Hepatic stellate cell (primary cell): ENCODE results near the gene MTFR1L.

Source experiments
- DNase-seq: peaks from one replicate; pipeline ENCODE4 v3.0.0; 2011; ENCODE audit warnings: low spot score

Gene MTFR1L

DNA sequence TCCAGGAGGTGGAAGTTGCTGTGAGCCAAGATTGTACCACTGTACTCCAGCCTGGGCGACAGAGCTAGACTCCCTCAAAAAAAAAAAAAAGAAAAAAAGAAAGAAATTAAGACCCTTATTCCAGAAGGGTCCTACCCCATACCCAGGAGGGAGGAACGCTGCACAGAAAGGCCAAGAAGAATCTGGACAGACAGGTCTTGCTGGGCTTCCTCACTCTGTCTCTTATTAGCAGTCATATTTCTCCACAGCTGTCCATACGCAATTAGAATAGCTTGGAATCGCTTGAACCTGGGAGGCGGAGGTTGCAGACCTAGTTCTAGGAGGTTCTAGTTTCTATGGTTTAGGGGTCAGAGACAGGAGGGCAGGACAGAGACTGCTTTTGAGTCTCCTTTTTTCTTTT is 58.9 kb downstream of the MTFR1L start:
- DNase-seq, result no peak

DNA sequence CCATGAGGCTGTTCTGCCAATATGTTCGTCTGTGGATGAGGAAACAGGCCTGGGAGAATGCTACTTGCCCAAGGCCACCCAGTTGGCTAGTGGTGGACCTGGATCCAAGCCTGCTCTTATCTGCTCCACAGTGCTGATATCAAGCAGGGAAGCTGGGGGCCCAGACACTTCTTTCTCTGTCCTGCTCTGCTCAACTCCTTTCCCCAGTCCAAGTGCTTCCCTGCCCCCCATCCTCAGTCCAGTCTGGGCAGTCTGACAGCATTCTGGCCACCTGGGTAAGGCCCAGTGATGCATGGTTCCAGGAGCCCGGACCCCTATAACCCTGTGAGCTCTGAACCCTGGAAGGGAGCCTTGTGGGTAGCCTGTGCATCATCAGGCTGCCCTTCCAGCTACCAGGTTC is 59.9 kb downstream of the MTFR1L start:
- DNase-seq, result no peak

DNA sequence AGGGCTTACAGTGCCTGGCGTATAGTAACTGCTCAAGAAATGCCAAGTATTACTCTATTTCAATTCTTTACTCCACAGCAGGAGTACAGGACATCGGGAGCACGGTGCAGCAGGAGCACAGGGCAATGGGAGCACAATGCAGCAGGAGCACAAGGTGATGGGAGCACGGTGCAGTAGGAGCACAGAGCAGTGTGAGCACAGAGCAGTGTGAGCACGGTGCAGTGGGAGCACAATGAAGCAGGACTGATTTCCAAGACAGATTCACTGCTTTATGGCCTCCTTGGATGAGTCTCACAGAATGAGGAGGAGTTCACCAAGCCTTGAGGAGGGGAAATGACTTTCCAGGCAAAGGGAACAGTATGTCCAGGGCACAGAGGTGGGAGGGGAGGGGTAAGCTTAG is 60.8 kb downstream of the MTFR1L start:
- no peak for DNase-seq

DNA sequence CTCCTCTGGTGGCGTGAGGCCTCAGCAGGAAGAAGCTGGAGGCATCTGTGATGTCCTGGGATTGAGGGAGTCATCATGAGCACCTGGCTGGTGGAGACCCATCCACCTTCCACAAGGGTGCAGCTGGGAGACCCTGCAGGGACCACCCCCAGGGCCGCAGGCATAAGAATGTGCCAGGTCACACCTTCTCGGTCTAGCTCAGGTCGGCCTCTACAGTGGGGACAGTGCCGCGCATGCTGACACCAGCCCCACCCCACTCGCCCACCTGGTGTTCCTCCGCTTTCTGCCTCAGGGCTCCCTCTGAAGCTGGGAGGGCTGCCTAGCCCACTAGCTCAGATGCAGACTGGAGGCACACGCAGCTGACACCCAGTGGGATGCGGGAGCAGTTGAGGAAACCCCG is 61.5 kb downstream of the MTFR1L start:
- DNase-seq, result no peak
